NCI-H2227 (cell line): Measurements from ENCODE around the gene RRAS2.

Experiments used
- DNase-seq: peaks from one replicate; lab custom pipeline; 2025; ENCODE audit not compliant: unreplicated experiment; lab: John Stamatoyannopoulos, UW

The RRAS2 gene

GRCh38 chr11:14229472-14229871 is 129.5 kb downstream of the RRAS2 start:
- no peak for DNase-seq

- no peak for DNase-seq
These were observed 130.6 kb downstream of the RRAS2 start for GRCh38 chr11:14228356-14228755.
